Liver (tissue), 9 donors: Measurements from ENCODE around the gene TRA2B. TPM values are rescaled to one million over a fixed set of nuclear protein-coding genes. Genes with fewer than 3 reads are reported as not detected.

ENCODE experiments used
- DNase-seq: peaks from one replicate; pipeline ENCODE4 v3.0.0-alpha.2; 2017; ENCODE audit warnings: low spot score
- H3K27ac ChIP-seq, 2 donors: one replicate each; pipeline ENCODE4 v1.7.0; 2013; ENCODE audit warnings: inconsistent platforms in 2 of 2, low read length in 2 of 2, control low read depth in 1 of 2, low read depth in 1 of 2, mild to moderate bottlenecking in 1 of 2
- H3K27me3 ChIP-seq, 4 donors: one replicate each; pipeline versions ENCODE4 v1.6.1 to v1.7.0; 2013; ENCODE audit warnings: low read length in 3 of 4, inconsistent platforms in 1 of 4, mild to moderate bottlenecking in 1 of 4, moderate library complexity in 1 of 4; ENCODE audit not compliant: control insufficient read depth in 4 of 4, insufficient read depth in 4 of 4
- H3K36me3 ChIP-seq, 4 donors: one replicate each; pipeline versions ENCODE4 v1.6.1 to v1.7.0; 2013; ENCODE audit warnings: low read length in 3 of 4, mild to moderate bottlenecking in 3 of 4, low read depth in 1 of 4, moderate library complexity in 1 of 4; ENCODE audit not compliant: control insufficient read depth in 4 of 4, insufficient read depth in 3 of 4
- H3K4me1 ChIP-seq, 4 donors: one replicate each; pipeline versions ENCODE4 v1.6.1 to v1.7.0; 2013; ENCODE audit warnings: low read length in 3 of 4, mild to moderate bottlenecking in 3 of 4, moderate library complexity in 1 of 4; ENCODE audit not compliant: control insufficient read depth in 4 of 4, insufficient read depth in 4 of 4
- H3K4me3 ChIP-seq, 3 donors: one replicate each; pipeline versions ENCODE4 v1.6.1 to v1.7.0; 2013; ENCODE audit warnings: low read length in 3 of 3, control low read depth in 1 of 3, low read depth in 1 of 3, mild to moderate bottlenecking in 1 of 3
- H3K9ac ChIP-seq, 2 donors: one replicate each; pipeline ENCODE4 v1.7.0; 2013; ENCODE audit warnings: low read length in 2 of 2, mild to moderate bottlenecking in 2 of 2, moderate library complexity in 2 of 2, control low read depth in 1 of 2, low read depth in 1 of 2
- H3K9me3 ChIP-seq, 4 donors: one replicate each; pipeline versions ENCODE4 v1.6.1 to v1.7.0; 2013; ENCODE audit warnings: low read length in 3 of 4; ENCODE audit not compliant: control insufficient read depth in 4 of 4
- ATF3 ChIP-seq: IDR thresholded peaks from 2 replicates; pipeline ENCODE4 v1.6.1; 2016; ENCODE audit warnings: antibody characterized with exemption
- CTCF ChIP-seq: fragments of 150-350 bp; IDR thresholded peaks from 2 replicates; pipeline ENCODE4 v1.5.1; 2017; ENCODE audit warnings: improper control_type of control experiment, low read depth, low read length; ENCODE audit not compliant: missing input control
- EGR1 ChIP-seq, 2 donors: IDR thresholded peaks; 2 replicates each; pipeline ENCODE4 v1.6.1; 2016 to 2018; ENCODE audit warnings: antibody characterized with exemption in 2 of 2, low read depth in 2 of 2
- FOXA1 ChIP-seq: IDR thresholded peaks from 2 replicates; pipeline ENCODE4 v1.6.1; 2016; ENCODE audit warnings: antibody characterized with exemption
- FOXA2 ChIP-seq: IDR thresholded peaks from 2 replicates; pipeline ENCODE4 v1.6.1; 2016; ENCODE audit warnings: antibody characterized with exemption
- HNF4G ChIP-seq: IDR thresholded peaks from 2 replicates; pipeline ENCODE4 v1.6.1; 2016; ENCODE audit warnings: antibody characterized with exemption
- JUND ChIP-seq, 2 donors: IDR thresholded peaks; 2 replicates each; pipeline ENCODE4 v1.6.1; 2016; ENCODE audit warnings: antibody characterized with exemption in 2 of 2
- MAX ChIP-seq: IDR thresholded peaks from 2 replicates; pipeline ENCODE4 v1.6.1; 2016; ENCODE audit warnings: antibody characterized with exemption
- RAD21 ChIP-seq, 2 donors: IDR thresholded peaks; 2 replicates each; pipeline ENCODE4 v1.6.1; 2016; ENCODE audit warnings: antibody characterized with exemption in 2 of 2, mild to moderate bottlenecking in 2 of 2
- REST ChIP-seq: IDR thresholded peaks from 2 replicates; pipeline ENCODE4 v1.6.1; 2016; ENCODE audit warnings: antibody characterized with exemption, mild to moderate bottlenecking
- RXRA ChIP-seq, 2 donors: IDR thresholded peaks; 2 replicates each; pipeline ENCODE4 v1.6.1; 2017 to 2018; ENCODE audit warnings: antibody characterized with exemption in 2 of 2, mild to moderate bottlenecking in 1 of 2
- SP1 ChIP-seq: IDR thresholded peaks from 2 replicates; pipeline ENCODE4 v1.6.1; 2018; ENCODE audit warnings: antibody characterized with exemption, mild to moderate bottlenecking
- TAF1 ChIP-seq: conservative IDR thresholded peaks from 2 replicates; pipeline ENCODE4 v1.6.1; 2016; ENCODE audit warnings: antibody characterized with exemption, mild to moderate bottlenecking
- YY1 ChIP-seq: IDR thresholded peaks from 2 replicates; pipeline ENCODE4 v1.6.1; 2016; ENCODE audit warnings: antibody characterized with exemption, mild to moderate bottlenecking
- ZBTB33 ChIP-seq: IDR thresholded peaks from 2 replicates; pipeline ENCODE4 v1.6.1; 2016; ENCODE audit warnings: antibody characterized with exemption
- WGBS: extraction: QIAGEN DNeasy Blood & Tissue Kit; methylation state at CpG from one replicate; pipeline ENCODE4 v1.1.7; 2013; 5-methylcytosine and 5-hydroxymethylcytosine counted together
- polyA plus RNA-seq, 2 donors: library from polyadenylated mRNA; stranded (reverse) in 1 of 2; unstranded in 1 of 2; fragments of 200-250 nt in 1 of 2; fragments of >200 nt in 1 of 2; fragmentation: Nextera tagmentation in 1 of 2; extraction: Ambion mirVana in 1 of 2; gene quantifications; one replicate each; pipeline versions ENCODE4 v1.2.1 to v1.2.3, GENCODE V29; 2013 to 2015
- total RNA-seq, 2 donors: library from RNA; depleted of rRNA; stranded (reverse); fragments of >200 nt; gene quantifications; one replicate each; pipeline ENCODE4 v1.2.3, GENCODE V29; 2014
- donor health status: healthy.
- donor health status: healthy.
- donor health status: healthy.
- donor health status: healthy.
- donor health status: healthy.

TRA2B gene
- total and polyA plus RNA-seq, 4 donors = 31.8 to 106 (median 70.4) TPM

GRCh38 chr3:185881926-185882325, 55.9 kb downstream of the TRA2B start:
- TF ChIP-seq ATF3 = no peak
- no peak for TF ChIP-seq JUND (IDR thresholded peaks at IDR 0.05)
- no peak for TF ChIP-seq FOXA2
- no peak for TF ChIP-seq HNF4G
- no peak for TF ChIP-seq FOXA1
- TF ChIP-seq EGR1 (IDR thresholded peaks at IDR 0.05; ENCODE audit: low read depth in 2 of 2) = no peak
- no peaks in the 10 kb centered on the region for H3K36me3 ChIP-seq
- no peak overlapping the region for H3K27ac ChIP-seq
- WGBS = 93% methylated on average over 4 of the region's 4 CpGs
- H3K4me3 ChIP-seq = no peak overlapping the region
- no peaks in the 10 kb centered on the region for H3K4me1 ChIP-seq
- no peaks in the 10 kb centered on the region for H3K9me3 ChIP-seq
- no peak for DNase-seq
- H3K9ac ChIP-seq = no peak overlapping the region
- no peaks in the 10 kb centered on the region for H3K27me3 ChIP-seq

- Histone ChIP-seq H3K27ac (no peak overlapping the region), H3K27me3 (no peaks in the 10 kb centered on the region), H3K4me3 (no peak overlapping the region), H3K9ac (no peak overlapping the region), H3K36me3 (no peaks in the 10 kb centered on the region), H3K4me1 (no peaks in the 10 kb centered on the region), H3K9me3 (no peaks in the 10 kb centered on the region)
- DNase-seq = no peak
- WGBS = 90% methylated on average over 7 of the region's 7 CpGs
- no peak for TF ChIP-seq FOXA2
- no peak for TF ChIP-seq SP1
- no peak for TF ChIP-seq RAD21 (IDR thresholded peaks at IDR 0.05)
- no peak for TF ChIP-seq YY1
- TF ChIP-seq REST = no peak
- TF ChIP-seq MAX = no peak
- no peak for TF ChIP-seq JUND (IDR thresholded peaks at IDR 0.05)
- TF ChIP-seq EGR1 (IDR thresholded peaks at IDR 0.05; ENCODE audit: low read depth in 2 of 2) = no peak
- TF ChIP-seq RXRA (IDR thresholded peaks at IDR 0.05) = no peak
- TF ChIP-seq FOXA1 = no peak
- TF ChIP-seq HNF4G = no peak
- TF ChIP-seq ATF3 = no peak
These were observed 57.2 kb downstream of the TRA2B start for GRCh38 chr3:185880600-185880999.

GRCh38 chr3:185878920-185879319, 58.9 kb downstream of the TRA2B start:
- Histone ChIP-seq H3K4me1 (no peaks in the 10 kb centered on the region), H3K4me3 (no peak overlapping the region), H3K27ac (no peak overlapping the region), H3K9me3 (no peaks in the 10 kb centered on the region), H3K36me3 (no peaks in the 10 kb centered on the region), H3K27me3 (no peaks in the 10 kb centered on the region), H3K9ac (no peak overlapping the region)
- 81% methylated on average over 5 of the region's 5 CpGs for WGBS
- DNase-seq = no peak
- TF ChIP-seq RXRA (IDR thresholded peaks at IDR 0.05) (no peak), SP1 (no peak), CTCF (no peak), TAF1 (no peak), FOXA1 (no peak), ZBTB33 (no peak), HNF4G (no peak), YY1 (no peak)
